ENCODE measurements around the gene PLXNB2.

The PLXNB2 gene

GRCh38 chr22:50259302-50259701 is 48.1 kb downstream of the PLXNB2 start:
- intact Hi-C loops (cut with DNase I; ENCODE audit: low total_unique reads) = loop anchor here (10.0 kb wide), 1 partner anchor 185 kb away; no protein-coding TSS in a partner anchor
- TF ChIP-seq CTCF (IDR thresholded peaks at IDR 0.05) = no peak
- Histone ChIP-seq H3K27me3 (peaks cover 0 to 83% of the 10 kb centered on the region in 2 donors), H3K27ac (no peak overlapping the region), H3K36me3 (no peaks in the 10 kb centered on the region), H3K4me1 (peaks cover 0 to 22% (median 11%) of the 10 kb centered on the region in 4 donors), H3K9me3 (no peaks in the 10 kb centered on the region), H3K4me3 (no peak overlapping the region)
- DNase-seq = no peak

- no peak for DNase-seq
- TF ChIP-seq CTCF (IDR thresholded peaks at IDR 0.05) = no peak
- Histone ChIP-seq H3K4me1 (peaks cover 0 to 22% (median 11%) of the 10 kb centered on the region in 4 donors), H3K27me3 (peaks cover 0 to 78% of the 10 kb centered on the region in 2 donors), H3K4me3 (no peak overlapping the region), H3K36me3 (no peaks in the 10 kb centered on the region), H3K9me3 (no peaks in the 10 kb centered on the region), H3K27ac (no peak overlapping the region)
- intact Hi-C loops (cut with DNase I; ENCODE audit: low total_unique reads) = loop anchor here (10.0 kb wide), 1 partner anchor 186 kb away; no protein-coding TSS in a partner anchor
Observed at GRCh38 chr22:50258361-50259292, 48.8 kb downstream of the PLXNB2 start.

- intact Hi-C loops (cut with DNase I; ENCODE audit: low total_unique reads) = loop anchor here (10.0 kb wide), 1 partner anchor 187 kb away; no protein-coding TSS in a partner anchor
- peaks cover 0 to 22% (median 11%) of the 10 kb centered on the region in 4 donors for H3K4me1 ChIP-seq
- H3K27me3 ChIP-seq = peaks cover 0 to 69% of the 10 kb centered on the region in 2 donors
- H3K4me3 ChIP-seq = no peak overlapping the region
- no peak for TF ChIP-seq CTCF (IDR thresholded peaks at IDR 0.05)
- no peaks in the 10 kb centered on the region for H3K9me3 ChIP-seq
- no peaks in the 10 kb centered on the region for H3K36me3 ChIP-seq
- H3K27ac ChIP-seq = no peak overlapping the region
- no peak for DNase-seq
Observed at GRCh38 chr22:50257451-50258360, 49.7 kb downstream of the PLXNB2 start.

- Histone ChIP-seq H3K4me3 (no peak overlapping the region), H3K4me1 (peaks cover 0 to 17% (median 11%) of the 10 kb centered on the region in 4 donors), H3K27me3 (peaks cover 0 to 62% of the 10 kb centered on the region in 2 donors), H3K9me3 (no peaks in the 10 kb centered on the region), H3K36me3 (no peaks in the 10 kb centered on the region), H3K27ac (no peak overlapping the region)
- no peak for TF ChIP-seq CTCF (IDR thresholded peaks at IDR 0.05)
- no peak for DNase-seq
- intact Hi-C loops (cut with DNase I; ENCODE audit: low total_unique reads) = loop anchor here (10.0 kb wide), 1 partner anchor 188 kb away; no protein-coding TSS in a partner anchor
Observed at GRCh38 chr22:50257041-50257440, 50.4 kb downstream of the PLXNB2 start.

- TF ChIP-seq CTCF (IDR thresholded peaks at IDR 0.05) = no peak
Observed at GRCh38 chr22:50256258-50256862, 51.1 kb downstream of the PLXNB2 start.

More at GRCh38 chr22:50256258-50256862, 51.1 kb downstream of the PLXNB2 start:
- no peak overlapping the region for H3K4me3 ChIP-seq
- peaks cover 0 to 57% of the 10 kb centered on the region in 2 donors for H3K27me3 ChIP-seq
- DNase-seq = no peak
- H3K9me3 ChIP-seq = no peaks in the 10 kb centered on the region
- no peak overlapping the region for H3K27ac ChIP-seq
- intact Hi-C loops (cut with DNase I; ENCODE audit: low total_unique reads) = loop anchor here (10.0 kb wide), 1 partner anchor 188 kb away; no protein-coding TSS in a partner anchor
- no peaks in the 10 kb centered on the region for H3K36me3 ChIP-seq
- H3K4me1 ChIP-seq = peaks cover 0 to 17% (median 13%) of the 10 kb centered on the region in 4 donors

Data from tibial artery (tissue), 4 donors.